GM12875 (cell line): ENCODE data around the gene SCAMP4.
A peak's percentile ranks its signal among the peaks of the same experiment; 100 is the strongest.

ENCODE experiments used
- H3K4me3 ChIP-seq: one replicate; pipeline ENCODE4 v1.5.1; 2011; ENCODE audit warnings: low read depth, low read length, control low read depth
- TF ChIP-seq, protein P1 (sequence below): IDR thresholded peaks from 2 replicates; pipeline ENCODE4 v1.5.1; 2011; ENCODE audit warnings: low read depth, mild to moderate bottlenecking, control low read depth, inconsistent platforms, low read length, moderate library complexity, borderline replicate concordance; ENCODE audit not compliant: insufficient read depth

Gene SCAMP4

DNA sequence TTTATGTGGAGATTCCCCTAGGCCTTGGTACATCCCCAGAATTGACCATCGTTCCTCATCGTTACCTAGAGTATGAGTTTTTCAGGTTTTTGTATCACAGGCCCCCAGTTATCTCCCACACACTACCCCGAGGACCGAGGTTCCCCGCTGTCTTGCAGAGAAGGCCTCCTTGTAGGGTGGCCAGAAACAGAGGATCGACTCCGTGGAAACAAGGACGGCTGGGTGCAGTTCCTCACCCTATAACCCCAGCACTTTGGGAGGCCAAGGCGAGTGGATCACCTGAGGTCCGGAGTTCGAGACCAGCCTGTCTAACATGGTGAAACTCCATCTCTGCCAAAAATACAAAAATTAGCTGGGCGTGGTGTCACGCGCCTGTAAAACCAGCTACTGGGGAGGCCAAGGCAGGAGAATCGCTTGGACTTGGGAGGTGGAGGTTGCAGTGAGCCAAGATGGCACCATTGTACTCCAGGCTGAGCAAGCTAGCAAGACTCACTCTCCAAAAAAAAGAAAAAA lies 720 bp downstream of the SCAMP4 start:
- TF ChIP-seq, protein P1, sequence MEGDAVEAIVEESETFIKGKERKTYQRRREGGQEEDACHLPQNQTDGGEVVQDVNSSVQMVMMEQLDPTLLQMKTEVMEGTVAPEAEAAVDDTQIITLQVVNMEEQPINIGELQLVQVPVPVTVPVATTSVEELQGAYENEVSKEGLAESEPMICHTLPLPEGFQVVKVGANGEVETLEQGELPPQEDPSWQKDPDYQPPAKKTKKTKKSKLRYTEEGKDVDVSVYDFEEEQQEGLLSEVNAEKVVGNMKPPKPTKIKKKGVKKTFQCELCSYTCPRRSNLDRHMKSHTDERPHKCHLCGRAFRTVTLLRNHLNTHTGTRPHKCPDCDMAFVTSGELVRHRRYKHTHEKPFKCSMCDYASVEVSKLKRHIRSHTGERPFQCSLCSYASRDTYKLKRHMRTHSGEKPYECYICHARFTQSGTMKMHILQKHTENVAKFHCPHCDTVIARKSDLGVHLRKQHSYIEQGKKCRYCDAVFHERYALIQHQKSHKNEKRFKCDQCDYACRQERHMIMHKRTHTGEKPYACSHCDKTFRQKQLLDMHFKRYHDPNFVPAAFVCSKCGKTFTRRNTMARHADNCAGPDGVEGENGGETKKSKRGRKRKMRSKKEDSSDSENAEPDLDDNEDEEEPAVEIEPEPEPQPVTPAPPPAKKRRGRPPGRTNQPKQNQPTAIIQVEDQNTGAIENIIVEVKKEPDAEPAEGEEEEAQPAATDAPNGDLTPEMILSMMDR = no peak
- H3K4me3 ChIP-seq = peak overlapping the region; percentile 83

DNA sequence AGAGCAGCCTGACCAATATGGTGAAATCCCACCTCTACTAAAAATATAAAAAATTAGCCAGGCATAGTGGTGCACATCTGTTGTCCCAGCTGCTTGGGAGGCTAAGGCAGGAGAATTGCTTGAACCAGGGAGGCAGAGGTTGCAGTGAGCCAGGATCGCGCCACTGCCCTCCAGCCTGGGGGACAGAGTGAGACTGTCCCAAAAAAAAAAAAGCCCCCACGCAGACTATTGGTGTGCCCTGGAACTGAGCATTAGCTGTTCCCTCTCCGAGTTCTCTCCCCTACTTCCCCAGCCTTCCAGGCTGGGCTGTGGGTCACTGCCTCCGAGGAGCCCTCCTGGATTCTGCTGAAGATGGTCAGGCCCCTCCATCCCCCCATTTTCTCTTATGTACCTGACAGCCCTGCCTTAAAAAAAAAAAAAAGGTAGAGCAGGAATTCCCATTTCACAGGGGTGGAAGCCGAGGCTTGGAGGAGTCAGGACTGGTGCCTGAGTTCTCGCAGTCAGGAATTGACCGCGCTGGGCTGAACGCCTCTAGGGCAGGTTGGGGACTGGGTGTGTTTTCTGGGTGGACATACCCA lies 1.9 kb downstream of the SCAMP4 start:
- TF ChIP-seq, protein P1 = no peak
- no peak overlapping the region for H3K4me3 ChIP-seq

DNA sequence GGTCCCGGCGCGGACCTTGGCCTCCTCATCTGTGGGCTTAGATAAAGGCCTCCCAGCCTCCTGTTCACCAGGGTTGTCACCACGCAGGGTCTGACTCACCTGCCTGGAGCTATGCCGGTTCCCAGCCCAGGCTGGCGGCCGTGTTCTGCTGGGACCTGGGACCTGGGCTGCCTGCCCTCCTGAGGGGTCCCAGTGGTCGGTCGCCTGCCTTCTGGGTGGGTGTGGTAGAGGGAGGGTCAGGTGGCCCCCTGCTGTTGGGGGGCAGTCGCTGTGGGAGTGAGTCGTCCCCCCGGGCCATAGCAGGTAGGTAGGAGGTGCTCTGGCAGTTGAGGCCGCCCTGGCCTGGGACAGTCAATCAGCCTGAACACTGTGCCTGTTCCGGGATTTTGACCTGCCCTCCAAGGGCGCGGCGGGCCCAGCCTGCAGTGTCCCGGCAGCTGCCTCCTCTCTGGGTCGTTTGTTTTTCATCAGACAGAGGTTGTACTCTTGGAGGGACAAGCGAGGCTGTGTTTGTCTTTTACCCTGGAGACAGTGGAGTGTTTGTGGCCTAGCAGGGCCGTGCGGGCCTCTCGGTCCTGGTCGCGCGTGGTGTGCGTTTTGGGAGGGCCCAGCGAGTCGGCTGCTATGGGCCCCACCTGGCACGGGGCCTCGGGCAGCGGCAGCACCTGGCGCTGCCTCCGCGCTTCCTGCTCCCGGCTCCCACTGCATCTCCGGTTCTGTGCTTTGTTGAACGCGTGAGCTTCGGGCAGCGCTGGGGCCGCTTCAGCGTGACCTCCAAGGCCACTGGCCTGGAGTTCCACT lies 2.6 kb downstream of the SCAMP4 start:
- H3K4me3 ChIP-seq = no peak overlapping the region
- TF ChIP-seq, protein P1 = no peak

DNA sequence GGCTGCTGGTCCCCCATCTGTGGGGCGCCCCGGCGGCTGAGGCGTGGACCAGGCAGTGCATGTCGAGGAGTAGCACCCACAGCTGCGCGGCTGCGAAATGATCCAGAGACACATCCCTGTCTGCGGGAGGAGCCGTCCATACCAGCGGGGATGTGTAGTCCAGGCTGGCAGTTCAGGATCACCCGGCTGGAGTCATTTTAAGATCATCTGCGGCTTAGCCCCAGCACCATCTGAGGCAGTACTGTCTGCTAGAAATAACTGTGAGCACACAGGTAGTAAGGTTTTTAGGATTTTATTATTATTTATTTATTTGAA lies 3.1 kb downstream of the SCAMP4 start:
- TF ChIP-seq, protein P1 = no peak
- H3K4me3 ChIP-seq = no peak overlapping the region

DNA sequence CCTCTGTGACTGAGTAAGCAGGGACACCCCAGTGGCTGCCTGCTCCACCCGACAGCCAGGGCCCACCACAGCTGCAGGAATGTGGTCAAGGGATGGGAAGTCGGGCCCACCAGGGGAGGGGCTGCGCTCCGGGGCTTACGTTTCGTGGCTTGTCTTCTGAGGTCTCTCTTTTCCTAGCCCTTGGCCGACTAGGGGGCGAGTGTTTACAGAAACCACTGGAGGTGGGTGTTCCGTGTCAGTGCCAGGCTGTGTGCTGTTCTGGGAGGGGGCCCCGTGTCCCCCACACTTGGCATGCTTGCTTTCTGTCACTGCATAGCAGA lies 4.5 kb downstream of the SCAMP4 start:
- no peak overlapping the region for H3K4me3 ChIP-seq
- TF ChIP-seq, protein P1 = no peak

DNA sequence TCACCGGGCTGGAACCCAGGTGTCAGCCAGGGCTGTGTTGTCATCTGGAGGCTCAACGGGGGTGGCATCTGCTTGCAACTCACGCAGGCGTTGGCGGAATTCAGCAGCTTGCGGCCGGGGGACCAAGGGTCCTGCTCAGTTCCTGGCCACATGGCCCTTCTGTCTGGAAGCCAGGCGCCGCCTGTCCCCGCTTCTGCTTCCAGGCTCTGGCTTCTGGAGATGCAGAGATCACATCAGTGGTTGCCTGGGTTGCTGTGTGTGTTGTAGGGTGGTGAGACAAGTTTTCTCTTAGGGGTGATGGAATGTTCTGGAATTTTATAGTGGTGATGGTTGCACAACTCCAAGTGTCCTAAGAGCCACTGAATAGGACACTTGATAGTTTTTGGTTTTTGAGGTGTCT lies 5.0 kb downstream of the SCAMP4 start:
- H3K4me3 ChIP-seq = no peak overlapping the region
- TF ChIP-seq, protein P1 = no peak

DNA sequence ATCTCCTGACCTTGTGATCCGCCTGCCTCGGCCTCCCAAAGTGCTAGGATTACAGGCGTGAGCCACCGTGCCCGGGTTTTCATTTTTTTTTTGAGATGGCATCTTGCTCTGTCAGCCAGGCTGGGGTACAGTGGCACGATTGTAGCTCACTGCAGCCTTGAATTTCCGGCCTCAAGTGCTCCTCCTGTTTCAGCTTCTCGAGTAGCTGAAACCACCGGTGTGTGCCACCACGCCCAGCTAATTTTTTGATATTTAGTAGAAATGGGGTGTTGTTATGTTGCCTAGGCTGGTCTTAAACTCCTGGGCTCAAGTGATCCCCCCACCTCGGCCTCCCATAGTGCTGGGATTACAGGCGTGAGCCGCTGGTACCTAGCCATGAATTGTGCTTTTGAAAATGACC lies 5.9 kb downstream of the SCAMP4 start:
- no peak overlapping the region for H3K4me3 ChIP-seq
- TF ChIP-seq, protein P1 = no peak
